ENCODE data around the gene DCUN1D4. TPM values are rescaled to one million over a fixed set of nuclear protein-coding genes. Genes with fewer than 3 reads are reported as not detected.

Gene DCUN1D4
- total and polyA plus RNA-seq, 2 experiments from 2014 or later: 17.3 to 39.9 TPM

- 92% methylated on average over 2 of the region's 2 CpGs for WGBS (ENCODE audit: low lambda C conversion rate, missing lambda C conversion rate)
- Histone ChIP-seq H3K36me3 (replicated peaks; ENCODE audit: insufficient read depth, low read depth) (no peaks in the 10 kb centered on the region), H3K27ac (no peak overlapping the region), H3K27me3 (no peaks in the 10 kb centered on the region), H3K4me2 (no peak overlapping the region), H3K9me2 (replicated peaks; ENCODE audit: insufficient read depth) (no peaks in the 10 kb centered on the region), H3K9me3 (ENCODE audit: low read depth) (no peaks in the 10 kb centered on the region), H2AFZ (no peak overlapping the region), H3K4me1 (ENCODE audit: insufficient read depth) (peaks cover 35% of the 10 kb centered on the region), H3K79me2 (peaks cover 87% of the 10 kb centered on the region), H4K20me1 (ENCODE audit: insufficient read depth, poor library complexity, severe bottlenecking) (peaks cover 5% of the 10 kb centered on the region), H3K4me3 (no peak overlapping the region)
- DNase-seq (ENCODE audit: low spot score): no peak
- TF ChIP-seq EZH2 (IDR thresholded peaks at IDR 0.05; ENCODE audit: borderline replicate concordance) (no peak), CTCF (IDR thresholded peaks at IDR 0.05; ENCODE audit: poor library complexity) (no peak), EZH2phosphoT487 (IDR thresholded peaks at IDR 0.05; ENCODE audit: low read depth, severe bottlenecking, unreplicated experiment) (no peak)
Observed at GRCh38 chr4:51855270-51855669, 12.3 kb downstream of the DCUN1D4 start.

GRCh38 chr4:51855751-51856150, 12.8 kb downstream of the DCUN1D4 start:
- H3K4me2 ChIP-seq: no peak overlapping the region
- no peaks in the 10 kb centered on the region for H3K27me3 ChIP-seq
- DNase-seq (ENCODE audit: low spot score): no peak
- no peak overlapping the region for H3K4me3 ChIP-seq
- H2AFZ ChIP-seq: no peak overlapping the region
- no peaks in the 10 kb centered on the region for H3K36me3 ChIP-seq (replicated peaks; ENCODE audit: insufficient read depth, low read depth)
- H3K9me2 ChIP-seq (replicated peaks; ENCODE audit: insufficient read depth): no peaks in the 10 kb centered on the region
- TF ChIP-seq EZH2phosphoT487 (IDR thresholded peaks at IDR 0.05; ENCODE audit: low read depth, severe bottlenecking, unreplicated experiment): no peak
- TF ChIP-seq EZH2 (IDR thresholded peaks at IDR 0.05; ENCODE audit: borderline replicate concordance): no peak
- no peak for TF ChIP-seq CTCF (IDR thresholded peaks at IDR 0.05; ENCODE audit: poor library complexity)
- peaks cover 5% of the 10 kb centered on the region for H4K20me1 ChIP-seq (ENCODE audit: insufficient read depth, poor library complexity, severe bottlenecking)
- no peaks in the 10 kb centered on the region for H3K9me3 ChIP-seq (ENCODE audit: low read depth)
- peaks cover 35% of the 10 kb centered on the region for H3K4me1 ChIP-seq (ENCODE audit: insufficient read depth)
- peaks cover 87% of the 10 kb centered on the region for H3K79me2 ChIP-seq
- no peak overlapping the region for H3K27ac ChIP-seq
- WGBS (ENCODE audit: low lambda C conversion rate, missing lambda C conversion rate): 86% methylated on average over 3 of the region's 3 CpGs

GRCh38 chr4:51858605-51859202, 15.8 kb downstream of the DCUN1D4 start:
- peak overlapping the region; percentile 52 for H3K4me2 ChIP-seq
- H3K36me3 ChIP-seq (replicated peaks; ENCODE audit: insufficient read depth, low read depth): no peaks in the 10 kb centered on the region
- no peaks in the 10 kb centered on the region for H3K9me2 ChIP-seq (replicated peaks; ENCODE audit: insufficient read depth)
- H3K9me3 ChIP-seq (ENCODE audit: low read depth): no peaks in the 10 kb centered on the region
- H3K4me3 ChIP-seq: no peak overlapping the region
- TF ChIP-seq EZH2 (IDR thresholded peaks at IDR 0.05; ENCODE audit: borderline replicate concordance): no peak
- TF ChIP-seq EZH2phosphoT487 (IDR thresholded peaks at IDR 0.05; ENCODE audit: low read depth, severe bottlenecking, unreplicated experiment): no peak
- TF ChIP-seq CTCF (IDR thresholded peaks at IDR 0.05; ENCODE audit: poor library complexity): no peak
- peaks cover 92% of the 10 kb centered on the region for H3K79me2 ChIP-seq
- peak overlapping the region; percentile 1 for H3K27ac ChIP-seq
- peaks cover 25% of the 10 kb centered on the region for H3K4me1 ChIP-seq (ENCODE audit: insufficient read depth)
- no peak overlapping the region for H2AFZ ChIP-seq
- peaks cover 5% of the 10 kb centered on the region for H4K20me1 ChIP-seq (ENCODE audit: insufficient read depth, poor library complexity, severe bottlenecking)
- no peaks in the 10 kb centered on the region for H3K27me3 ChIP-seq
- no peak for DNase-seq (ENCODE audit: low spot score)
- WGBS (ENCODE audit: low lambda C conversion rate, missing lambda C conversion rate): 54% methylated on average over 3 of the region's 3 CpGs

Data from hepatocyte (in vitro differentiated cells).